HEK293 (cell line): Measurements from ENCODE around the gene TTF2.

Experiments used
- CTCF ChIA-PET: fragments of 350-600 bp; formaldehyde crosslinking; extraction: SDS; loops from one replicate; lab custom pipeline; 2021; ENCODE audit warnings: antibody characterized with exemption; lab: Yijun Ruan, JAX
- POLR2A ChIA-PET: fragments of 300-600 bp; formaldehyde crosslinking; extraction: SDS; loops from one replicate; lab custom pipeline; 2020; ENCODE audit warnings: antibody characterized with exemption, inconsistent platforms; lab: Yijun Ruan, JAX
- H3K27ac ChIP-seq: fragments of 200-500 bp; sonication (Bioruptor generic); 2 replicates; pipeline ENCODE4 v1.5.1; 2014; ENCODE audit warnings: low read depth, low read length, control low read depth, inconsistent platforms; ENCODE audit errors: extremely low read depth
- H3K36me3 ChIP-seq, 2 experiments: fragments of 200-500 bp in 1 of 2; sonication (Bioruptor generic) in 1 of 2; 1 replicate in 1 of 2; 2 replicates in 1 of 2; pipeline ENCODE4 v1.5.1; 2014 to 2017; ENCODE audit warnings: inconsistent platforms in 2 of 2, low read length in 2 of 2; ENCODE audit not compliant: control insufficient read depth in 2 of 2, insufficient read depth in 1 of 2
- H3K4me1 ChIP-seq: fragments of 200-500 bp; sonication (Bioruptor generic); 2 replicates; pipeline ENCODE4 v1.5.1; 2014; ENCODE audit warnings: mild to moderate bottlenecking, low read length, inconsistent platforms; ENCODE audit not compliant: control insufficient read depth, insufficient read depth
- H3K4me3 ChIP-seq: 2 replicates; pipeline ENCODE4 v1.5.1; 2011; ENCODE audit warnings: low read depth, mild to moderate bottlenecking, control low read depth, low read length, moderate library complexity
- H3K9me3 ChIP-seq: fragments of 200-500 bp; sonication (Bioruptor generic); 2 replicates; pipeline ENCODE4 v1.5.1; 2014; ENCODE audit warnings: low read depth, low read length, inconsistent platforms; ENCODE audit not compliant: control insufficient read depth, insufficient read depth
- PRDM1 ChIP-seq: fragments of 450-650 bp; formaldehyde crosslinking; IDR thresholded peaks from 2 replicates; pipeline ENCODE4; 2016; ENCODE audit warnings: missing biosample characterization, missing genetic modification characterization
- RBAK ChIP-seq: fragments of 450-650 bp; formaldehyde crosslinking; IDR thresholded peaks from 2 replicates; pipeline ENCODE4 v1.5.1; 2016; ENCODE audit warnings: missing biosample characterization, missing genetic modification characterization
- SP2 ChIP-seq: fragments of 450-650 bp; formaldehyde crosslinking; IDR thresholded peaks from 2 replicates; pipeline ENCODE4 v1.5.1; 2016; ENCODE audit warnings: missing biosample characterization, missing genetic modification characterization
- SP7 ChIP-seq: fragments of 450-650 bp; formaldehyde crosslinking; IDR thresholded peaks from 2 replicates; pipeline ENCODE4 v1.5.1; 2016; ENCODE audit warnings: missing biosample characterization, missing genetic modification characterization
- ZBTB21 ChIP-seq: fragments of 450-650 bp; formaldehyde crosslinking; IDR thresholded peaks from 2 replicates; pipeline ENCODE4 v1.5.1; 2017; ENCODE audit warnings: missing biosample characterization, missing genetic modification characterization
- ZEB2 ChIP-seq: fragments of 450-650 bp; formaldehyde crosslinking; IDR thresholded peaks from 2 replicates; pipeline ENCODE4 v1.5.1; 2016; ENCODE audit warnings: missing biosample characterization, missing genetic modification characterization
- ZFHX2 ChIP-seq: fragments of 450-650 bp; formaldehyde crosslinking; conservative IDR thresholded peaks from 2 replicates; pipeline ENCODE4 v1.5.1; 2016; ENCODE audit warnings: missing biosample characterization, missing genetic modification characterization
- ZNF174 ChIP-seq: fragments of 450-650 bp; formaldehyde crosslinking; IDR thresholded peaks from 2 replicates; pipeline ENCODE4 v1.5.0; 2017; ENCODE audit warnings: missing biosample characterization, mild to moderate bottlenecking, missing genetic modification characterization
- ZNF274 ChIP-seq, 2 experiments: fragments of 200-500 bp in 1 of 2; fragments of 450-650 bp in 1 of 2; sonication (Bioruptor generic) in 1 of 2; formaldehyde crosslinking in 1 of 2; IDR thresholded peaks; 2 replicates each; pipeline versions ENCODE4 v1.5.1 to v1.6.1; 2014 to 2016; ENCODE audit warnings: borderline replicate concordance in 1 of 2, inconsistent platforms in 1 of 2, low read length in 1 of 2, missing biosample characterization in 1 of 2, missing genetic modification characterization in 1 of 2
- ZNF311 ChIP-seq: fragments of 450-650 bp; formaldehyde crosslinking; IDR thresholded peaks from 2 replicates; pipeline ENCODE4 v1.5.1; 2017; ENCODE audit warnings: missing biosample characterization, missing genetic modification characterization, borderline replicate concordance
- ZNF335 ChIP-seq: fragments of 450-650 bp; formaldehyde crosslinking; conservative IDR thresholded peaks from 2 replicates; pipeline ENCODE4 v1.5.1; 2016; ENCODE audit warnings: missing biosample characterization, missing genetic modification characterization
- ZNF366 ChIP-seq: fragments of 450-650 bp; formaldehyde crosslinking; conservative IDR thresholded peaks from 2 replicates; pipeline ENCODE4 v1.5.1; 2016; ENCODE audit warnings: missing biosample characterization, missing genetic modification characterization
- ZNF426 ChIP-seq: fragments of 450-650 bp; formaldehyde crosslinking; IDR thresholded peaks from 2 replicates; pipeline ENCODE4 v1.5.1; 2017; ENCODE audit warnings: missing biosample characterization, missing genetic modification characterization, mild to moderate bottlenecking, inconsistent platforms, moderate library complexity
- ZNF48 ChIP-seq: fragments of 450-650 bp; formaldehyde crosslinking; IDR thresholded peaks from 2 replicates; pipeline ENCODE4 v1.5.1; 2016; ENCODE audit warnings: missing biosample characterization, missing genetic modification characterization
- ZNF501 ChIP-seq: fragments of 450-650 bp; formaldehyde crosslinking; IDR thresholded peaks from 2 replicates; pipeline ENCODE4 v1.5.1; 2016; ENCODE audit warnings: missing biosample characterization, missing genetic modification characterization
- ZNF585B ChIP-seq: fragments of 450-650 bp; formaldehyde crosslinking; IDR thresholded peaks from 2 replicates; pipeline ENCODE4 v1.5.1; 2016; ENCODE audit warnings: missing biosample characterization, missing genetic modification characterization
- ZNF629 ChIP-seq: fragments of 450-650 bp; formaldehyde crosslinking; IDR thresholded peaks from 2 replicates; pipeline ENCODE4 v1.5.1; 2017; ENCODE audit warnings: missing biosample characterization, missing genetic modification characterization
- ZNF658 ChIP-seq: fragments of 450-650 bp; formaldehyde crosslinking; IDR thresholded peaks from 2 replicates; pipeline ENCODE4; 2016; ENCODE audit warnings: missing biosample characterization, missing genetic modification characterization
- ZSCAN30 ChIP-seq: fragments of 450-650 bp; IDR thresholded peaks from 2 replicates; pipeline ENCODE4 v1.5.1; 2018; ENCODE audit warnings: missing biosample characterization, mild to moderate bottlenecking, missing genetic modification characterization, moderate library complexity
- TF ChIP-seq, protein P1 (sequence below): fragments of 450-650 bp; formaldehyde crosslinking; IDR thresholded peaks from 2 replicates; pipeline ENCODE4 v1.5.1; 2016; ENCODE audit warnings: missing biosample characterization, missing genetic modification characterization, borderline replicate concordance
- TF ChIP-seq, protein P2 (sequence below): fragments of 450-650 bp; formaldehyde crosslinking; IDR thresholded peaks from 2 replicates; pipeline ENCODE4 v1.5.1; 2016; ENCODE audit warnings: missing biosample characterization, missing genetic modification characterization
- TF ChIP-seq, protein P3 (sequence below): fragments of 450-650 bp; formaldehyde crosslinking; optimal IDR thresholded peaks from 2 replicates; pipeline ENCODE3; 2016; ENCODE audit warnings: missing biosample characterization, mild to moderate bottlenecking, missing genetic modification characterization
- TF ChIP-seq, protein P4 (sequence below): sonication (generic); formaldehyde crosslinking; IDR thresholded peaks from 2 replicates; pipeline ENCODE4 v1.8.1; 2022; ENCODE audit warnings: mild to moderate bottlenecking, moderate library complexity, missing genetic modification reagents

TTF2 gene

DNA sequence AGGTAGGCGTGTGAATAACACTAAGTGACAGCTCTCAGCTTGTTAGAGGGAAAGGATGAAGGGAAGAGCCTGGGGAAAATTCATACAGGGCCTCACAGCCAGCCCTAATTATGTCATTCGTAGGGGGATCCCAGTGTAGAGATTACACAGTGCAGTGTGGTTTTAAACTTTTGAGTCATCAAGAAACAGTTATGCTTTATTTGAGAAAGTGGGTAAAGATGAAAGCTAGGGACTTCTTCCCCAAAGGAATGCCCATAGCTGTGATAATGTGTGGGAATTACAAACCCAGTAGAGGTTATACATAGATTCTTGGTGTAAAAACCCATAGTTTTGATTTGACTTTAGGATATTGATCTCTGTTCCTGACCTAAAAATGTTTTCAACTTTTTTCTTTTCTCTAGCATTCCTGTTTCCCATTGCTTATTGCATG, 1.9 kb downstream of the TTF2 start:
- ChIA-PET POLR2A (interaction anchor here (0.6 kb wide), 2 partner anchors 139 to 169 kb away, joined by 4 read pairs; no protein-coding TSS in a partner anchor), CTCF (interaction anchor here (0.6 to 1.1 kb wide), 4 partner anchors 60 to 893 kb away, joined by 4 to 5 read pairs (median 5); no protein-coding TSS in a partner anchor)
- Histone ChIP-seq H3K9me3 (no peaks in the 10 kb centered on the region), H3K36me3 (peaks cover 17 to 26% of the 10 kb centered on the region in 2 experiments; a peak in 2 of 3 replicates), H3K27ac (no peak overlapping the region), H3K4me3 (no peak overlapping the region), H3K4me1 (no peaks in the 10 kb centered on the region)
- TF ChIP-seq ZBTB21 (tag by site-specific recombination) (peak; percentile 49; the same call in 1 of the 2 replicates), SP7 (tag by site-specific recombination) (peak; percentile 38; the same call in 1 of the 2 replicates), RBAK (tag by site-specific recombination) (no peak), ZNF274 (IDR thresholded peaks at IDR 0.05; ENCODE audit: low read length) (no peak), ZNF274 (tag by site-specific recombination; IDR thresholded peaks at IDR 0.05; ENCODE audit: borderline replicate concordance) (no peak), ZNF335 (tag by site-specific recombination) (0 out of 2 replicates have a peak, but pooled peaks have one; percentile 18), PRDM1 (tag by site-specific recombination) (peak; percentile 72), ZSCAN30 (no peak), ZEB2 (tag by site-specific recombination) (peak; percentile 32; the same call in 1 of the 2 replicates), ZNF366 (tag by site-specific recombination) (peak; percentile 29; the same call in 1 of the 2 replicates), ZNF629 (tag by site-specific recombination) (peak; percentile 74), SP2 (tag by site-specific recombination) (no peak)
- TF ChIP-seq, protein P1, sequence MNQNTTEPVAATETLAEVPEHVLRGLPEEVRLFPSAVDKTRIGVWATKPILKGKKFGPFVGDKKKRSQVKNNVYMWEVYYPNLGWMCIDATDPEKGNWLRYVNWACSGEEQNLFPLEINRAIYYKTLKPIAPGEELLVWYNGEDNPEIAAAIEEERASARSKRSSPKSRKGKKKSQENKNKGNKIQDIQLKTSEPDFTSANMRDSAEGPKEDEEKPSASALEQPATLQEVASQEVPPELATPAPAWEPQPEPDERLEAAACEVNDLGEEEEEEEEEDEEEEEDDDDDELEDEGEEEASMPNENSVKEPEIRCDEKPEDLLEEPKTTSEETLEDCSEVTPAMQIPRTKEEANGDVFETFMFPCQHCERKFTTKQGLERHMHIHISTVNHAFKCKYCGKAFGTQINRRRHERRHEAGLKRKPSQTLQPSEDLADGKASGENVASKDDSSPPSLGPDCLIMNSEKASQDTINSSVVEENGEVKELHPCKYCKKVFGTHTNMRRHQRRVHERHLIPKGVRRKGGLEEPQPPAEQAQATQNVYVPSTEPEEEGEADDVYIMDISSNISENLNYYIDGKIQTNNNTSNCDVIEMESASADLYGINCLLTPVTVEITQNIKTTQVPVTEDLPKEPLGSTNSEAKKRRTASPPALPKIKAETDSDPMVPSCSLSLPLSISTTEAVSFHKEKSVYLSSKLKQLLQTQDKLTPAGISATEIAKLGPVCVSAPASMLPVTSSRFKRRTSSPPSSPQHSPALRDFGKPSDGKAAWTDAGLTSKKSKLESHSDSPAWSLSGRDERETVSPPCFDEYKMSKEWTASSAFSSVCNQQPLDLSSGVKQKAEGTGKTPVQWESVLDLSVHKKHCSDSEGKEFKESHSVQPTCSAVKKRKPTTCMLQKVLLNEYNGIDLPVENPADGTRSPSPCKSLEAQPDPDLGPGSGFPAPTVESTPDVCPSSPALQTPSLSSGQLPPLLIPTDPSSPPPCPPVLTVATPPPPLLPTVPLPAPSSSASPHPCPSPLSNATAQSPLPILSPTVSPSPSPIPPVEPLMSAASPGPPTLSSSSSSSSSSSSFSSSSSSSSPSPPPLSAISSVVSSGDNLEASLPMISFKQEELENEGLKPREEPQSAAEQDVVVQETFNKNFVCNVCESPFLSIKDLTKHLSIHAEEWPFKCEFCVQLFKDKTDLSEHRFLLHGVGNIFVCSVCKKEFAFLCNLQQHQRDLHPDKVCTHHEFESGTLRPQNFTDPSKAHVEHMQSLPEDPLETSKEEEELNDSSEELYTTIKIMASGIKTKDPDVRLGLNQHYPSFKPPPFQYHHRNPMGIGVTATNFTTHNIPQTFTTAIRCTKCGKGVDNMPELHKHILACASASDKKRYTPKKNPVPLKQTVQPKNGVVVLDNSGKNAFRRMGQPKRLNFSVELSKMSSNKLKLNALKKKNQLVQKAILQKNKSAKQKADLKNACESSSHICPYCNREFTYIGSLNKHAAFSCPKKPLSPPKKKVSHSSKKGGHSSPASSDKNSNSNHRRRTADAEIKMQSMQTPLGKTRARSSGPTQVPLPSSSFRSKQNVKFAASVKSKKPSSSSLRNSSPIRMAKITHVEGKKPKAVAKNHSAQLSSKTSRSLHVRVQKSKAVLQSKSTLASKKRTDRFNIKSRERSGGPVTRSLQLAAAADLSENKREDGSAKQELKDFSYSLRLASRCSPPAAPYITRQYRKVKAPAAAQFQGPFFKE, result no peak
- TF ChIP-seq, protein P2, sequence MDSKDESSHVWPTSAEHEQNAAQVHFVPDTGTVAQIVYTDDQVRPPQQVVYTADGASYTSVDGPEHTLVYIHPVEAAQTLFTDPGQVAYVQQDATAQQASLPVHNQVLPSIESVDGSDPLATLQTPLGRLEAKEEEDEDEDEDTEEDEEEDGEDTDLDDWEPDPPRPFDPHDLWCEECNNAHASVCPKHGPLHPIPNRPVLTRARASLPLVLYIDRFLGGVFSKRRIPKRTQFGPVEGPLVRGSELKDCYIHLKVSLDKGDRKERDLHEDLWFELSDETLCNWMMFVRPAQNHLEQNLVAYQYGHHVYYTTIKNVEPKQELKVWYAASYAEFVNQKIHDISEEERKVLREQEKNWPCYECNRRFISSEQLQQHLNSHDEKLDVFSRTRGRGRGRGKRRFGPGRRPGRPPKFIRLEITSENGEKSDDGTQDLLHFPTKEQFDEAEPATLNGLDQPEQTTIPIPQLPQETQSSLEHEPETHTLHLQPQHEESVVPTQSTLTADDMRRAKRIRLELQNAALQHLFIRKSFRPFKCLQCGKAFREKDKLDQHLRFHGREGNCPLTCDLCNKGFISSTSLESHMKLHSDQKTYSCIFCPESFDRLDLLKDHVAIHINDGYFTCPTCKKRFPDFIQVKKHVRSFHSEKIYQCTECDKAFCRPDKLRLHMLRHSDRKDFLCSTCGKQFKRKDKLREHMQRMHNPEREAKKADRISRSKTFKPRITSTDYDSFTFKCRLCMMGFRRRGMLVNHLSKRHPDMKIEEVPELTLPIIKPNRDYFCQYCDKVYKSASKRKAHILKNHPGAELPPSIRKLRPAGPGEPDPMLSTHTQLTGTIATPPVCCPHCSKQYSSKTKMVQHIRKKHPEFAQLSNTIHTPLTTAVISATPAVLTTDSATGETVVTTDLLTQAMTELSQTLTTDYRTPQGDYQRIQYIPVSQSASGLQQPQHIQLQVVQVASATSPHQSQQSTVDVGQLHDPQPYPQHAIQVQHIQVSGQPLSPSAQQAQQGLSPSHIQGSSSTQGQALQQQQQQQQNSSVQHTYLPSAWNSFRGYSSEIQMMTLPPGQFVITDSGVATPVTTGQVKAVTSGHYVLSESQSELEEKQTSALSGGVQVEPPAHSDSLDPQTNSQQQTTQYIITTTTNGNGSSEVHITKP, result peak; percentile 38; the same call in 1 of the 2 replicates

DNA sequence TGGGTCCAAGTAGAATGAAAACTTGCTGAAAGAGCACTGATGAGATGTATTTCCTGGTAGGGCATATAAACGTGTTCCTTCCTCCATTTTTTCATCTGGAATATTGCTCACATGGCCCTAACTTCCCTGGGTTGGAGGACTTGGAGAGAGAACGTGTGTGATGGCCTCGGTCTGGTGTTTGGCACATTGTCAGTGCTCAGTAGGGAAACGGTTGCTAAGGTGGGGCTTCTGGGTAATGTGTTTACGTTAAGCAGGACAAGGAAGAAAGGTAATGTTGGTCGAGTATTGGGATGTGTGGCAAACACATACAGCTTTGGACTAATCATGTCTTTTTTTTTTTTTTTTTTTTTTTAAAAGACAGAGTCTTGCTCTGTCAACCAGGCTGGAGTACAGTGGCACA, 6.2 kb downstream of the TTF2 start:
- CTCF ChIA-PET, result interaction anchor here (0.7 to 7.5 kb wide), 6 partner anchors 10 to 440 kb away, joined by 3 to 101 read pairs (median 6); no protein-coding TSS in a partner anchor
- Histone ChIP-seq H3K27ac (no peak overlapping the region), H3K36me3 (peaks cover 20 to 33% of the 10 kb centered on the region in 2 experiments; a peak in 2 of 3 replicates), H3K4me1 (no peaks in the 10 kb centered on the region), H3K4me3 (no peak overlapping the region), H3K9me3 (no peaks in the 10 kb centered on the region)
- POLR2A ChIA-PET, result interaction anchor here (0.7 kb wide), 1 partner anchor 470 kb away, joined by 4 read pairs; no protein-coding TSS in a partner anchor
- TF ChIP-seq, protein P3, sequence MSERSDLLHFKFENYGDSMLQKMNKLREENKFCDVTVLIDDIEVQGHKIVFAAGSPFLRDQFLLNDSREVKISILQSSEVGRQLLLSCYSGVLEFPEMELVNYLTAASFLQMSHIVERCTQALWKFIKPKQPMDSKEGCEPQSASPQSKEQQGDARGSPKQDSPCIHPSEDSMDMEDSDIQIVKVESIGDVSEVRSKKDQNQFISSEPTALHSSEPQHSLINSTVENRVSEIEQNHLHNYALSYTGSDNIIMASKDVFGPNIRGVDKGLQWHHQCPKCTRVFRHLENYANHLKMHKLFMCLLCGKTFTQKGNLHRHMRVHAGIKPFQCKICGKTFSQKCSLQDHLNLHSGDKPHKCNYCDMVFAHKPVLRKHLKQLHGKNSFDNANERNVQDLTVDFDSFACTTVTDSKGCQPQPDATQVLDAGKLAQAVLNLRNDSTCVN, result no peak
- TF ChIP-seq, protein P4, sequence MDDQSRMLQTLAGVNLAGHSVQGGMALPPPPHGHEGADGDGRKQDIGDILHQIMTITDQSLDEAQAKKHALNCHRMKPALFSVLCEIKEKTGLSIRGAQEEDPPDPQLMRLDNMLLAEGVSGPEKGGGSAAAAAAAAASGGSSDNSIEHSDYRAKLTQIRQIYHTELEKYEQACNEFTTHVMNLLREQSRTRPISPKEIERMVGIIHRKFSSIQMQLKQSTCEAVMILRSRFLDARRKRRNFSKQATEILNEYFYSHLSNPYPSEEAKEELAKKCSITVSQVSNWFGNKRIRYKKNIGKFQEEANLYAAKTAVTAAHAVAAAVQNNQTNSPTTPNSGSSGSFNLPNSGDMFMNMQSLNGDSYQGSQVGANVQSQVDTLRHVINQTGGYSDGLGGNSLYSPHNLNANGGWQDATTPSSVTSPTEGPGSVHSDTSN (CRISPR knock-in tag), result no peak
- TF ChIP-seq ZNF658 (no peak), ZFHX2 (tag by site-specific recombination) (no peak), ZNF585B (no peak), ZNF48 (tag by site-specific recombination) (no peak), ZNF426 (no peak), ZNF311 (tag by site-specific recombination) (no peak), ZNF501 (tag by site-specific recombination) (no peak), ZNF174 (tag by site-specific recombination) (no peak)
